Keratinocyte (primary cell): Measurements from ENCODE around the gene SCML2. TPM values are rescaled to one million over a fixed set of nuclear protein-coding genes. Genes with fewer than 3 reads are reported as not detected.

Experiments used
- DNase-seq: peaks from one replicate; pipeline ENCODE4 v3.0.0-alpha.2; 2011; ENCODE audit warnings: low read depth, missing footprints, low spot score
- FAIRE-seq: peaks from 2 replicates; lab custom pipeline; 2011; peaks lifted over from hg19 to GRCh38; lab: Jason Lieb, UNC
- H2AFZ ChIP-seq: 2 replicates; pipeline ENCODE4 v1.6.0; 2012; ENCODE audit warnings: low read length, control low read depth, inconsistent platforms; ENCODE audit not compliant: control insufficient read depth
- H3K27ac ChIP-seq: 2 replicates; pipeline ENCODE4 v1.5.1; 2011; ENCODE audit warnings: low read length; ENCODE audit not compliant: control insufficient read depth, insufficient read depth
- H3K27me3 ChIP-seq: 3 replicates; pipeline ENCODE4 v1.6.0; 2011; ENCODE audit warnings: low read length; ENCODE audit not compliant: control insufficient read depth, insufficient read depth; ENCODE audit errors: extremely low read depth
- H3K36me3 ChIP-seq, 2 experiments: 2 replicates in 1 of 2; 3 replicates in 1 of 2; pipeline ENCODE4 v1.5.1; 2011; ENCODE audit warnings: low read length in 2 of 2, mild to moderate bottlenecking in 1 of 2; ENCODE audit not compliant: control insufficient read depth in 2 of 2, insufficient read depth in 2 of 2; ENCODE audit errors: extremely low read depth in 1 of 2
- H3K4me1 ChIP-seq: 3 replicates; pipeline ENCODE4 v1.5.1; 2011; ENCODE audit warnings: low read length; ENCODE audit not compliant: control insufficient read depth, insufficient read depth; ENCODE audit errors: extremely low read depth
- H3K4me2 ChIP-seq: 3 replicates; pipeline ENCODE4 v1.6.0; 2011; ENCODE audit warnings: low read depth, low read length; ENCODE audit not compliant: control insufficient read depth, insufficient read depth; ENCODE audit errors: extremely low read depth
- H3K4me3 ChIP-seq, 3 experiments: fragments of 200-600 bp in 1 of 3; sonication (generic) in 1 of 3; 2 replicates in 2 of 3; 3 replicates in 1 of 3; pipeline ENCODE4 v1.5.1; 2011 to 2016; ENCODE audit warnings: low read length in 3 of 3, mild to moderate bottlenecking in 3 of 3, control low read depth in 2 of 3, inconsistent platforms in 1 of 3, low read depth in 1 of 3, mixed read lengths in 1 of 3, mixed run types in 1 of 3, moderate library complexity in 1 of 3; ENCODE audit not compliant: control insufficient read depth in 2 of 3, insufficient read depth in 2 of 3; ENCODE audit errors: extremely low read depth in 1 of 3
- H3K79me2 ChIP-seq: 2 replicates; pipeline ENCODE4 v1.6.0; 2012; ENCODE audit warnings: low read length; ENCODE audit not compliant: control insufficient read depth, insufficient read depth
- H3K9ac ChIP-seq: 3 replicates; pipeline ENCODE4 v1.6.0; 2011; ENCODE audit warnings: low read length; ENCODE audit not compliant: control insufficient read depth, insufficient read depth; ENCODE audit errors: extremely low read depth
- H3K9me1 ChIP-seq: 3 replicates; pipeline ENCODE4 v1.6.0; 2011; ENCODE audit warnings: low read length; ENCODE audit not compliant: control insufficient read depth, insufficient read depth; ENCODE audit errors: extremely low read depth
- H3K9me3 ChIP-seq: 2 replicates; pipeline ENCODE4 v1.5.1; 2012; ENCODE audit warnings: low read depth, low read length; ENCODE audit not compliant: control insufficient read depth
- H4K20me1 ChIP-seq: 3 replicates; pipeline ENCODE4 v1.6.0; 2011; ENCODE audit warnings: low read length; ENCODE audit not compliant: control insufficient read depth, insufficient read depth; ENCODE audit errors: extremely low read depth
- CTCF ChIP-seq, 3 experiments: IDR thresholded peaks in 1 of 3; conservative IDR thresholded peaks in 1 of 3; optimal IDR thresholded peaks in 1 of 3; 2 replicates in 2 of 3; 3 replicates in 1 of 3; pipeline versions ENCODE3 to v1.5.1; 2011; ENCODE audit warnings: low read length in 3 of 3, mild to moderate bottlenecking in 3 of 3, moderate library complexity in 2 of 3, control low read depth in 1 of 3, inconsistent platforms in 1 of 3; ENCODE audit not compliant: insufficient read depth in 2 of 3; ENCODE audit errors: extremely low read depth in 1 of 3
- EZH2 ChIP-seq: IDR thresholded peaks from one replicate; pipeline ENCODE4 v1.6.1; 2012; ENCODE audit warnings: inconsistent platforms, mild to moderate bottlenecking, low read length, moderate library complexity
- dilution Hi-C: fragments of 300-500 bp; cut with MboI; formaldehyde crosslinking; loops from one replicate; pipeline ENCODE4 v1.7.0; 2020; ENCODE audit warnings: low sequenced_read_pairs; ENCODE audit not compliant: extremely low pct_ligation_motif_present
- polyA plus RNA-seq, 5 experiments: library from polyadenylated mRNA; depleted of rRNA in 3 of 5; stranded (reverse) in 3 of 5; stranded (forward) in 1 of 5; unstranded in 1 of 5; fragments of >200 nt; gene quantifications; 1 replicate in 1 of 5; 2 replicates in 3 of 5; 3 replicates in 1 of 5; pipeline versions ENCODE4 v1.2.1 to v1.2.3, GENCODE V29; 2011 to 2012; ENCODE audit warnings: missing spikeins in 2 of 5, low read depth in 1 of 5, low replicate concordance in 1 of 5

The SCML2 gene
- polyA plus RNA-seq, 1 donor (not counting 4 experiments of a cell fraction or from before 2014, with no cell fraction given) = 0.64 TPM

DNA sequence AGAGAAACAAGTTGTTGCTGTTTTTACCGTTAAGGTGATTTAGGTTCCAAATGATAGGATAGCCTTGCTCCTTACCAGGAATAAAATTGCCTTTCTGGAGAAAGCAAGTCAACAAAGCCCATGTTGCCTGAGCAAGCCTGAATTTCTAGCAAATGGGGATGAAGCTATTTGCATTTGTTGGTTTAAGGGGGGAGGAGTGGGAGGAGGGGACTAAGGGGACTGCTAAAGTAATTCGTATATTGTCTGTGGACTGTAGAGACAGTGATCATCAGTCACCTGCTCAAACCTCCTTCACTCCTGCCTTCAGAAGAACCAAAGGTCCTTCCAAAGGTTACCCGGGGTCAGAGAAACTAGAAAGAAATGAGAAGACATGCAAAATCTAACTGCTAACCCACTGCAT, 65.8 kb downstream of the SCML2 start:
- H4K20me1 ChIP-seq = no peaks in the 10 kb centered on the region
- H3K9me1 ChIP-seq = no peaks in the 10 kb centered on the region
- H3K36me3 ChIP-seq = no peaks in the 10 kb centered on the region
- H3K4me1 ChIP-seq = no peaks in the 10 kb centered on the region
- dilution Hi-C loops = no loop called here
- no peaks in the 10 kb centered on the region for H3K79me2 ChIP-seq
- H3K9ac ChIP-seq = no peak overlapping the region
- H3K9me3 ChIP-seq = no peaks in the 10 kb centered on the region
- H3K27me3 ChIP-seq = no peaks in the 10 kb centered on the region
- FAIRE-seq (no peak), DNase-seq (no peak)
- no peak overlapping the region for H3K4me2 ChIP-seq
- TF ChIP-seq EZH2 (no peak), CTCF (optimal IDR thresholded peaks at IDR 0.05 in 1 of 3, IDR thresholded peaks at IDR 0.05 in 1 of 3, conservative IDR thresholded peaks at IDR 0.05 in 1 of 3; ENCODE audit: extremely low read depth in 1 of 3, insufficient read depth in 2 of 3, low read length in 3 of 3) (no peak)
- no peak overlapping the region for H3K4me3 ChIP-seq
- no peak overlapping the region for H3K27ac ChIP-seq
- no peak overlapping the region for H2AFZ ChIP-seq

GRCh38 chrX:18286322-18286831, 68.1 kb downstream of the SCML2 start:
- Histone ChIP-seq H3K79me2 (no peaks in the 10 kb centered on the region), H2AFZ (no peak overlapping the region), H3K4me2 (no peak overlapping the region), H3K9me3 (no peaks in the 10 kb centered on the region), H3K27me3 (no peaks in the 10 kb centered on the region), H3K4me1 (no peaks in the 10 kb centered on the region), H3K27ac (no peak overlapping the region), H4K20me1 (no peaks in the 10 kb centered on the region), H3K9ac (no peak overlapping the region), H3K9me1 (no peaks in the 10 kb centered on the region), H3K36me3 (no peaks in the 10 kb centered on the region), H3K4me3 (no peak overlapping the region)
- dilution Hi-C loops = no loop called here
- TF ChIP-seq EZH2 (no peak), CTCF (optimal IDR thresholded peaks at IDR 0.05 in 1 of 3, IDR thresholded peaks at IDR 0.05 in 1 of 3, conservative IDR thresholded peaks at IDR 0.05 in 1 of 3; ENCODE audit: extremely low read depth in 1 of 3, insufficient read depth in 2 of 3, low read length in 3 of 3) (no peak)
- FAIRE-seq (no peak), DNase-seq (no peak)
